Astrocyte (in vitro differentiated cells and primary cell): ENCODE measurements around the gene NBPF3. TPM values are rescaled to one million over a fixed set of nuclear protein-coding genes. Genes with fewer than 3 reads are reported as not detected.
A peak's percentile ranks its signal among the peaks of the same experiment; 100 is the strongest.

Source experiments
- DNase-seq: peaks from one replicate; pipeline ENCODE4 v3.0.0-alpha.2; 2010; ENCODE audit warnings: low read depth
- FAIRE-seq: peaks from 2 replicates; lab custom pipeline; 2011; peaks lifted over from hg19 to GRCh38; lab: Jason Lieb, UNC
- H2AFZ ChIP-seq: 2 replicates; pipeline ENCODE4 v1.6.0; 2012; ENCODE audit warnings: low read depth, low read length, inconsistent platforms
- H3K27ac ChIP-seq: 2 replicates; pipeline ENCODE4 v1.5.1; 2011; ENCODE audit warnings: low read depth, low read length, inconsistent platforms
- H3K27me3 ChIP-seq: 2 replicates; pipeline ENCODE4 v1.6.0; 2011; ENCODE audit warnings: low read length, inconsistent platforms; ENCODE audit not compliant: insufficient read depth
- H3K36me3 ChIP-seq: 2 replicates; pipeline ENCODE4 v1.5.1; 2011; ENCODE audit warnings: low read length, inconsistent platforms; ENCODE audit not compliant: insufficient read depth
- H3K4me1 ChIP-seq: 2 replicates; pipeline ENCODE4 v1.5.1; 2011; ENCODE audit warnings: low read length, inconsistent platforms; ENCODE audit not compliant: insufficient read depth
- H3K4me2 ChIP-seq: 2 replicates; pipeline ENCODE4 v1.6.0; 2012; ENCODE audit warnings: low read length, inconsistent platforms
- H3K4me3 ChIP-seq: 2 replicates; pipeline ENCODE4 v1.5.1; 2011; ENCODE audit warnings: low read depth, mild to moderate bottlenecking, low read length, inconsistent platforms; ENCODE audit not compliant: insufficient read depth
- H3K79me2 ChIP-seq: 2 replicates; pipeline ENCODE4 v1.6.0; 2012; ENCODE audit warnings: mild to moderate bottlenecking, low read length, inconsistent platforms; ENCODE audit not compliant: insufficient read depth
- H3K9ac ChIP-seq: 2 replicates; pipeline ENCODE4 v1.6.0; 2012; ENCODE audit warnings: mild to moderate bottlenecking, low read length, inconsistent platforms
- H3K9me3 ChIP-seq: 2 replicates; pipeline ENCODE4 v1.5.1; 2012; ENCODE audit warnings: low read depth, mild to moderate bottlenecking, low read length, inconsistent platforms; ENCODE audit not compliant: insufficient read depth
- H4K20me1 ChIP-seq: 2 replicates; pipeline ENCODE4 v1.6.0; 2012; ENCODE audit warnings: low read length, inconsistent platforms; ENCODE audit not compliant: insufficient read depth
- H3K27ac Mint-ChIP-seq: one replicate; pipeline ENCODE4 v1.8.0; 2021; ENCODE audit warnings: mild to moderate bottlenecking, mixed read lengths; ENCODE audit not compliant: unreplicated experiment
- H3K27me3 Mint-ChIP-seq: one replicate; pipeline ENCODE4 v1.8.0; 2021; ENCODE audit warnings: low read depth, mixed read lengths; ENCODE audit not compliant: unreplicated experiment
- H3K36me3 Mint-ChIP-seq: one replicate; pipeline ENCODE4 v1.8.0; 2021; ENCODE audit warnings: low read depth, mixed read lengths; ENCODE audit not compliant: unreplicated experiment
- H3K4me1 Mint-ChIP-seq: one replicate; pipeline ENCODE4 v1.8.0; 2021; ENCODE audit warnings: low read depth, mixed read lengths; ENCODE audit not compliant: unreplicated experiment
- H3K4me3 Mint-ChIP-seq: one replicate; pipeline ENCODE4 v1.8.0; 2021; ENCODE audit warnings: mild to moderate bottlenecking, moderate library complexity, mixed read lengths; ENCODE audit not compliant: unreplicated experiment
- H3K9me3 Mint-ChIP-seq: one replicate; pipeline ENCODE4 v1.8.0; 2021; ENCODE audit warnings: mild to moderate bottlenecking, mixed read lengths; ENCODE audit not compliant: unreplicated experiment
- EZH2 ChIP-seq: IDR thresholded peaks from 2 replicates; pipeline ENCODE4 v1.6.1; 2012; ENCODE audit warnings: mild to moderate bottlenecking, low read length, inconsistent platforms; ENCODE audit not compliant: insufficient read depth
- total RNA-seq: library from RNA; stranded (reverse); gene quantifications from 2 replicates; pipeline ENCODE4 v1.2.1, GENCODE V29; 2021
- TF ChIP-seq, protein P1 (sequence below): IDR thresholded peaks from 2 replicates; pipeline ENCODE4 v1.5.1; 2011; ENCODE audit warnings: low read depth, mild to moderate bottlenecking, inconsistent platforms, low read length, moderate library complexity; ENCODE audit not compliant: insufficient read depth

NBPF3 gene
- total RNA-seq, 1 donor from 2014 or later, result 6.0 TPM

DNA sequence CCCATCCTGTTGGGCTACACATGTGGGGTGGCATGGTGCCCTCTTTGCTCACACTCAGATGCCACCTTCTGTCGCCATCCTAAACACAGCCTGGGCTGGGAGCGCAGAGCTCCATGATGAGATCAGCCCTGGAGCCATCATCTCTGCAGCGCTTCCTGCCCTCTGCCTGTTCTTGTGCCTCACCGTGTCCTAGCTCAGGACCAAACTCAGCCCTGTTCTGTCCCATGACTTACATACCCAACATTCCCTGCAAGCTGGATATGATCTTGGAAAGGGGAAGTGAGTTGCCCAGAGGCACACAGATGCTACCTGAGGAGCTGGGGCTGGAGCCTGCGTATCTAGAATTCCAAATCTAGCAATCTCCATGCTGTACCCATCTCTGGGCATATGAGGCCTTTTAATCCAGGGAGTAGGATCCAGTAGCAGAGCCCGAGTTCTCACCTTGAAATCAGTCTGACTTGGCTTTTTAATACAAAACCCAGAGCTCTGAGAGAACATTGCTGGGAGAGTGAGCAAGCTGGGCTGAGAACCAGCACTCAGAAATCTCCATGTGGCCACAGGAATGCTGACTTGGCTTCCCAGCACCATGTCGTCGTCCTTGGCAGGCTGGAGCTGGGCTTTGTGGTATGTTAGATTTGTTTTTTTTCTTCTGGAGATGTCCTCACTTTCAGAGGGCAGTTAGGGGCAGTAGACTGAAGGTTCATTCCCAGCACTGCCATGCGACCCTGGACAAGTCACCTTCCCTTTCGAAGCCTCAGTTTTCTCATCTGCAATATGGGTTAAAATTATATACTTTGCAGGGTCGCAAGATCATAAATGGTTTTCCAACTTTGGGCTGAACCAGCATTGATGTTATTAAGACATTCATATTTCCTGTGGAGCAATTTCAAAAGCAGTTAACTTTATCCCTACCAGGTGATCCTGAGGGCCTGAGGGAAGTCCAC lies 71.9 kb downstream of the NBPF3 start:
- TF ChIP-seq EZH2, result no peak
- H3K36me3 Mint-ChIP-seq, result no peaks in the 10 kb centered on the region
- no peaks in the 10 kb centered on the region for H3K9me3 Mint-ChIP-seq
- H3K27ac ChIP-seq, result peak overlapping the region; percentile 60
- peaks cover 20% of the 10 kb centered on the region for H3K4me1 Mint-ChIP-seq
- DNase-seq (peak; percentile 96), FAIRE-seq (peak; percentile 96)
- no peaks in the 10 kb centered on the region for H4K20me1 ChIP-seq
- peaks cover 24% of the 10 kb centered on the region for H3K4me1 ChIP-seq
- H3K36me3 ChIP-seq, result no peaks in the 10 kb centered on the region
- peak overlapping the region; percentile 60 for H3K4me2 ChIP-seq
- H3K4me3 Mint-ChIP-seq, result peak overlapping the region; percentile 78
- H3K27ac Mint-ChIP-seq, result peak overlapping the region; percentile 97
- no peaks in the 10 kb centered on the region for H3K9me3 ChIP-seq
- H3K27me3 Mint-ChIP-seq, result peaks cover 44% of the 10 kb centered on the region
- H3K27me3 ChIP-seq, result peaks cover 54% of the 10 kb centered on the region
- H3K4me3 ChIP-seq, result no peak overlapping the region
- no peaks in the 10 kb centered on the region for H3K79me2 ChIP-seq
- peak overlapping the region; percentile 42 for H3K9ac ChIP-seq
- H2AFZ ChIP-seq, result no peak overlapping the region

- H3K36me3 Mint-ChIP-seq, result no peaks in the 10 kb centered on the region
Observed at GRCh38 chr1:21514245-21514644, 74.3 kb downstream of the NBPF3 start.

DNA sequence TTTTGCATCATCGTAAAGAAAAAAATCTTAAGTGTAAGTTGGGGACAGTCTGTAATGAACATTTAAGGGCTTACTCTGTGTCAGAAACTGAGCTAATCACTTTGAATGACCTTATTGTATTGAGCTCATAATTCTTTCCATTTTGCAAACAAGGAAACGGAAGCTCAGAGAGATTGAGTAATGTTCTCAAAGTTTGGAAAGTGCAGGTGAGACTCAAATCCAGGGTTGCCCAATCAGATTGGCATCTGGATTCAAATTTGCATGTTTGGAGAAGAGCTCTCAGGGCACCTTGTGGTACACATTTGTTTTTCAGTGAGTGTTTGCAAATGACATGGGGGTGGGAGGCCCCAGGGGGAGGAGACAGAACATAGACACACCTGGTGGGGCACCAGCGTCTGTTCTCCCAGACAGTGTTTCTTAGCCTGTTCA lies 77.2 kb downstream of the NBPF3 start:
- Histone ChIP-seq H3K9ac (no peak overlapping the region), H4K20me1 (no peaks in the 10 kb centered on the region), H3K27me3 (peaks cover 29% of the 10 kb centered on the region), H3K4me2 (no peak overlapping the region), H3K9me3 (no peaks in the 10 kb centered on the region), H3K4me3 (no peak overlapping the region), H3K79me2 (no peaks in the 10 kb centered on the region), H3K27ac (no peak overlapping the region), H3K36me3 (no peaks in the 10 kb centered on the region), H2AFZ (no peak overlapping the region), H3K4me1 (peaks cover 4% of the 10 kb centered on the region)
- no peak overlapping the region for H3K27ac Mint-ChIP-seq
- H3K4me1 Mint-ChIP-seq, result peaks cover 13% of the 10 kb centered on the region
- no peaks in the 10 kb centered on the region for H3K36me3 Mint-ChIP-seq
- peaks cover 33% of the 10 kb centered on the region for H3K27me3 Mint-ChIP-seq
- TF ChIP-seq, protein P1, sequence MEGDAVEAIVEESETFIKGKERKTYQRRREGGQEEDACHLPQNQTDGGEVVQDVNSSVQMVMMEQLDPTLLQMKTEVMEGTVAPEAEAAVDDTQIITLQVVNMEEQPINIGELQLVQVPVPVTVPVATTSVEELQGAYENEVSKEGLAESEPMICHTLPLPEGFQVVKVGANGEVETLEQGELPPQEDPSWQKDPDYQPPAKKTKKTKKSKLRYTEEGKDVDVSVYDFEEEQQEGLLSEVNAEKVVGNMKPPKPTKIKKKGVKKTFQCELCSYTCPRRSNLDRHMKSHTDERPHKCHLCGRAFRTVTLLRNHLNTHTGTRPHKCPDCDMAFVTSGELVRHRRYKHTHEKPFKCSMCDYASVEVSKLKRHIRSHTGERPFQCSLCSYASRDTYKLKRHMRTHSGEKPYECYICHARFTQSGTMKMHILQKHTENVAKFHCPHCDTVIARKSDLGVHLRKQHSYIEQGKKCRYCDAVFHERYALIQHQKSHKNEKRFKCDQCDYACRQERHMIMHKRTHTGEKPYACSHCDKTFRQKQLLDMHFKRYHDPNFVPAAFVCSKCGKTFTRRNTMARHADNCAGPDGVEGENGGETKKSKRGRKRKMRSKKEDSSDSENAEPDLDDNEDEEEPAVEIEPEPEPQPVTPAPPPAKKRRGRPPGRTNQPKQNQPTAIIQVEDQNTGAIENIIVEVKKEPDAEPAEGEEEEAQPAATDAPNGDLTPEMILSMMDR, result no peak
- no peak for TF ChIP-seq EZH2
- FAIRE-seq (no peak), DNase-seq (no peak)
- no peaks in the 10 kb centered on the region for H3K9me3 Mint-ChIP-seq
- H3K4me3 Mint-ChIP-seq, result no peak overlapping the region

More at GRCh38 chr1:21514245-21514644, 74.3 kb downstream of the NBPF3 start:
- Histone ChIP-seq H3K9me3 (no peaks in the 10 kb centered on the region), H3K27me3 (peaks cover 41% of the 10 kb centered on the region), H3K9ac (no peak overlapping the region), H4K20me1 (no peaks in the 10 kb centered on the region), H2AFZ (no peak overlapping the region), H3K4me1 (peaks cover 21% of the 10 kb centered on the region), H3K4me3 (no peak overlapping the region), H3K79me2 (no peaks in the 10 kb centered on the region), H3K4me2 (no peak overlapping the region), H3K27ac (no peak overlapping the region), H3K36me3 (no peaks in the 10 kb centered on the region)
- no peak overlapping the region for H3K27ac Mint-ChIP-seq
- no peaks in the 10 kb centered on the region for H3K9me3 Mint-ChIP-seq
- no peak overlapping the region for H3K4me3 Mint-ChIP-seq
- H3K4me1 Mint-ChIP-seq, result peaks cover 18% of the 10 kb centered on the region
- peaks cover 33% of the 10 kb centered on the region for H3K27me3 Mint-ChIP-seq
- FAIRE-seq, result no peak
- DNase-seq, result no peak
- TF ChIP-seq, protein P1, result no peak
